Smooth muscle cell (in vitro differentiated cells): ENCODE data around the gene UQCRC1. TPM values are rescaled to one million over a fixed set of nuclear protein-coding genes. Genes with fewer than 3 reads are reported as not detected.

Source experiments
- DNase-seq: peaks from one replicate; lab custom pipeline; 2025; ENCODE audit not compliant: unreplicated experiment; lab: John Stamatoyannopoulos, UW
- H2AFZ ChIP-seq: fragments of 200-600 bp; sonication (generic); 2 replicates; pipeline ENCODE4 v1.6.0; 2016; ENCODE audit warnings: antibody characterized with exemption, low read depth, mild to moderate bottlenecking
- H3F3A ChIP-seq: fragments of 200-600 bp; sonication (generic); 2 replicates; pipeline ENCODE4 v1.6.0; 2017; ENCODE audit warnings: antibody characterized with exemption, low read depth
- H3K27ac ChIP-seq: fragments of 200-600 bp; sonication (generic); 2 replicates; pipeline ENCODE4 v1.5.1; 2016; ENCODE audit warnings: low read depth, mild to moderate bottlenecking
- H3K27me3 ChIP-seq: fragments of 200-600 bp; sonication (generic); 2 replicates; pipeline ENCODE4 v1.6.1; 2016; ENCODE audit warnings: low read depth, mild to moderate bottlenecking
- H3K36me3 ChIP-seq: fragments of 200-600 bp; sonication (generic); 2 replicates; pipeline ENCODE4 v1.5.1; 2016; ENCODE audit warnings: low read depth
- H3K4me1 ChIP-seq: fragments of 200-600 bp; sonication (generic); 2 replicates; pipeline ENCODE4 v1.5.1; 2016; ENCODE audit warnings: low read depth
- H3K4me2 ChIP-seq: fragments of 200-600 bp; sonication (generic); 2 replicates; pipeline ENCODE4 v1.6.0; 2016; ENCODE audit warnings: mild to moderate bottlenecking
- H3K4me3 ChIP-seq: fragments of 200-600 bp; sonication (generic); 2 replicates; pipeline ENCODE4 v1.5.1; 2016; ENCODE audit warnings: mild to moderate bottlenecking
- H3K79me2 ChIP-seq: fragments of 200-600 bp; sonication (generic); 2 replicates; pipeline ENCODE4 v1.6.0; 2016; ENCODE audit warnings: low read depth, mild to moderate bottlenecking
- H3K9ac ChIP-seq: fragments of 200-600 bp; sonication (generic); 2 replicates; pipeline ENCODE4 v1.6.0; 2016; ENCODE audit warnings: low read depth
- H3K9me3 ChIP-seq: fragments of 200-600 bp; sonication (generic); replicated peaks from 2 replicates; pipeline ENCODE4 v1.5.1; 2016; ENCODE audit warnings: low read depth
- H4K20me1 ChIP-seq: fragments of 200-600 bp; sonication (generic); 2 replicates; pipeline ENCODE4 v1.6.0; 2016; ENCODE audit warnings: low read depth
- CTCF ChIP-seq: fragments of 200-600 bp; sonication (generic); IDR thresholded peaks from 2 replicates; pipeline ENCODE4 v1.5.1; 2017; ENCODE audit warnings: borderline replicate concordance, mild to moderate bottlenecking, antibody characterized with exemption; ENCODE audit not compliant: insufficient read depth, poor library complexity, severe bottlenecking
- WGBS: methylation state at CpG from one replicate; pipeline ENCODE4 v1.1.7; 2016; ENCODE audit warnings: low lambda C conversion rate; 5-methylcytosine and 5-hydroxymethylcytosine counted together
- polyA plus RNA-seq: library from polyadenylated mRNA; unstranded; fragments of >200 nt; fragmentation: Nextera tagmentation; extraction: Ambion mirVana; gene quantifications from 2 replicates; pipeline ENCODE4 v1.2.1, GENCODE V29; 2016
- total RNA-seq: library from RNA; depleted of rRNA; stranded (reverse); fragments of >200 nt; gene quantifications from 2 replicates; pipeline ENCODE4 v1.2.3, GENCODE V29; 2014

The UQCRC1 gene
- total and polyA plus RNA-seq, 2 experiments from 2014 or later = 206 to 425 TPM

GRCh38 chr3:48598323-48599076 is 10.9 kb downstream of the UQCRC1 start:
- peak overlapping the region; percentile 91 for H3K9ac ChIP-seq
- peak; percentile 8 for TF ChIP-seq CTCF
- peaks cover 20% of the 10 kb centered on the region for H3K4me1 ChIP-seq
- no peaks in the 10 kb centered on the region for H3K27me3 ChIP-seq
- H3K36me3 ChIP-seq = no peaks in the 10 kb centered on the region
- H2AFZ ChIP-seq = no peak overlapping the region
- peak overlapping the region; percentile 80 for H3K4me2 ChIP-seq
- 17% methylated on average over 5 of the region's 5 CpGs for WGBS
- peaks cover 40% of the 10 kb centered on the region for H3F3A ChIP-seq
- H4K20me1 ChIP-seq = peaks cover 5% of the 10 kb centered on the region
- H3K4me3 ChIP-seq = no peak overlapping the region
- peak overlapping the region; percentile 100 for H3K27ac ChIP-seq
- peaks cover 11% of the 10 kb centered on the region for H3K79me2 ChIP-seq
- peak; percentile 34 for DNase-seq
- no peaks in the 10 kb centered on the region for H3K9me3 ChIP-seq

- Histone ChIP-seq H3K79me2 (peaks cover 15% of the 10 kb centered on the region), H4K20me1 (peaks cover 16% of the 10 kb centered on the region), H3K4me1 (peaks cover 20% of the 10 kb centered on the region), H3K27me3 (no peaks in the 10 kb centered on the region), H3K9me3 (no peaks in the 10 kb centered on the region), H3K4me3 (no peak overlapping the region), H3K4me2 (peak overlapping the region; percentile 80), H3K36me3 (no peaks in the 10 kb centered on the region), H3F3A (peaks cover 40% of the 10 kb centered on the region), H3K9ac (peak overlapping the region; percentile 91), H2AFZ (no peak overlapping the region), H3K27ac (peak overlapping the region; percentile 100)
- TF ChIP-seq CTCF = no peak
- WGBS = 90% methylated on average over 6 of the region's 6 CpGs
- DNase-seq = no peak
These were observed 12.0 kb downstream of the UQCRC1 start for GRCh38 chr3:48597408-48597800.

GRCh38 chr3:48596676-48597407 is 12.6 kb downstream of the UQCRC1 start:
- Histone ChIP-seq H3K4me2 (peak overlapping the region; percentile 61), H3K9me3 (no peaks in the 10 kb centered on the region), H3K79me2 (peaks cover 15% of the 10 kb centered on the region), H3K27me3 (no peaks in the 10 kb centered on the region), H4K20me1 (peaks cover 19% of the 10 kb centered on the region), H3K36me3 (no peaks in the 10 kb centered on the region), H2AFZ (no peak overlapping the region), H3K4me1 (peaks cover 20% of the 10 kb centered on the region), H3F3A (peaks cover 40% of the 10 kb centered on the region), H3K4me3 (no peak overlapping the region), H3K9ac (peak overlapping the region; percentile 91), H3K27ac (peak overlapping the region; percentile 100)
- no peak for DNase-seq
- no peak for TF ChIP-seq CTCF
- WGBS = 85% methylated on average over 8 of the region's 8 CpGs
